Fibroblast of lung (primary cell): Measurements from ENCODE around the gene NRG2. TPM values are rescaled to one million over a fixed set of nuclear protein-coding genes. Genes with fewer than 3 reads are reported as not detected.

ENCODE experiments used
- DNase-seq, 2 donors: peaks; one replicate each; pipeline versions ENCODE4 v3.0.0 to v3.0.0-alpha.2; 2010; ENCODE audit warnings: low read depth in 2 of 2
- H2AFZ ChIP-seq: 2 replicates; pipeline ENCODE4 v1.5.1; 2012; ENCODE audit warnings: low read length, control low read depth, inconsistent platforms
- H3K27ac ChIP-seq: 2 replicates; pipeline ENCODE4 v1.5.1; 2011; ENCODE audit warnings: low read length, control low read depth; ENCODE audit not compliant: insufficient read depth
- H3K27me3 ChIP-seq: 2 replicates; pipeline ENCODE4 v1.5.1; 2011; ENCODE audit warnings: mild to moderate bottlenecking, low read length; ENCODE audit not compliant: control insufficient read depth, insufficient read depth
- H3K36me3 ChIP-seq: 2 replicates; pipeline ENCODE4 v1.5.1; 2011; ENCODE audit warnings: low read length; ENCODE audit not compliant: control insufficient read depth, insufficient read depth
- H3K4me1 ChIP-seq: 2 replicates; pipeline ENCODE4 v1.5.1; 2011; ENCODE audit warnings: low read length; ENCODE audit not compliant: control insufficient read depth, insufficient read depth; ENCODE audit errors: extremely low read depth
- H3K4me2 ChIP-seq: 2 replicates; pipeline ENCODE4 v1.5.1; 2011; ENCODE audit warnings: low read length, control low read depth; ENCODE audit not compliant: insufficient read depth; ENCODE audit errors: extremely low read depth
- H3K4me3 ChIP-seq, 4 experiments: fragments of 200-600 bp in 1 of 4; sonication (generic) in 1 of 4; replicated peaks in 1 of 4; 2 replicates each; pipeline ENCODE4 v1.5.1; 2011 to 2016; ENCODE audit warnings: low read length in 4 of 4, low read depth in 3 of 4, mild to moderate bottlenecking in 3 of 4, control low read depth in 2 of 4, inconsistent platforms in 1 of 4, mixed read lengths in 1 of 4; ENCODE audit not compliant: insufficient read depth in 1 of 4; ENCODE audit errors: control extremely low read depth in 1 of 4
- H3K79me2 ChIP-seq: 2 replicates; pipeline ENCODE4 v1.5.1; 2012; ENCODE audit warnings: mild to moderate bottlenecking, low read length, inconsistent platforms; ENCODE audit not compliant: control insufficient read depth, insufficient read depth
- H3K9ac ChIP-seq: 2 replicates; pipeline ENCODE4 v1.5.1; 2011; ENCODE audit warnings: mild to moderate bottlenecking, low read length, control low read depth; ENCODE audit not compliant: insufficient read depth
- H3K9me3 ChIP-seq: 2 replicates; pipeline ENCODE4 v1.5.1; 2012; ENCODE audit warnings: low read depth, low read length; ENCODE audit not compliant: control insufficient read depth, insufficient read depth
- H4K20me1 ChIP-seq: 2 replicates; pipeline ENCODE4 v1.5.1; 2011; ENCODE audit warnings: low read length; ENCODE audit not compliant: control insufficient read depth, insufficient read depth; ENCODE audit errors: extremely low read depth
- CTCF ChIP-seq, 2 donors: IDR thresholded peaks in 1 of 2; conservative IDR thresholded peaks in 1 of 2; 1 replicate in 1 of 2; 2 replicates in 1 of 2; pipeline ENCODE4 v1.5.1; 2011 to 2012; ENCODE audit warnings: low read length in 2 of 2, control low read depth in 1 of 2, inconsistent platforms in 1 of 2, low read depth in 1 of 2, mild to moderate bottlenecking in 1 of 2
- EZH2 ChIP-seq: IDR thresholded peaks from 2 replicates; pipeline ENCODE4 v1.5.1; 2012; ENCODE audit warnings: low read length, control low read depth, mild to moderate bottlenecking; ENCODE audit errors: missing control alignments
- polyA plus RNA-seq, 2 donors: library from polyadenylated mRNA; depleted of rRNA in 1 of 2; stranded (reverse) in 1 of 2; unstranded in 1 of 2; fragments of >200 nt; gene quantifications; 2 replicates each; pipeline ENCODE4 v1.2.1, GENCODE V29; 2011 to 2012; ENCODE audit warnings: missing spikeins in 1 of 2
- total RNA-seq: library from RNA; depleted of rRNA; stranded (reverse); fragments of >200 nt; gene quantifications from 2 replicates; pipeline ENCODE4 v1.2.1, GENCODE V29; 2014

The NRG2 gene
- total and polyA plus RNA-seq, 2 donors (not counting 1 experiment from before 2014, with no cell fraction given), result 0.28 to 1.3 TPM

GRCh38 chr5:139942243-139942642 lies 100.9 kb downstream of the NRG2 start:
- Histone ChIP-seq H3K27ac (no peak overlapping the region), H3K27me3 (no peaks in the 10 kb centered on the region), H4K20me1 (no peaks in the 10 kb centered on the region), H3K36me3 (no peaks in the 10 kb centered on the region), H3K4me2 (no peak overlapping the region), H2AFZ (no peak overlapping the region), H3K79me2 (no peaks in the 10 kb centered on the region), H3K4me3 (no peak overlapping the region), H3K9ac (no peak overlapping the region), H3K9me3 (no peaks in the 10 kb centered on the region), H3K4me1 (no peaks in the 10 kb centered on the region)
- DNase-seq, result no peak
- TF ChIP-seq CTCF (conservative IDR thresholded peaks at IDR 0.05 in 1 of 2, IDR thresholded peaks at IDR 0.05 in 1 of 2; ENCODE audit: low read depth in 1 of 2, low read length in 2 of 2), result no peak
- TF ChIP-seq EZH2, result no peak

DNA sequence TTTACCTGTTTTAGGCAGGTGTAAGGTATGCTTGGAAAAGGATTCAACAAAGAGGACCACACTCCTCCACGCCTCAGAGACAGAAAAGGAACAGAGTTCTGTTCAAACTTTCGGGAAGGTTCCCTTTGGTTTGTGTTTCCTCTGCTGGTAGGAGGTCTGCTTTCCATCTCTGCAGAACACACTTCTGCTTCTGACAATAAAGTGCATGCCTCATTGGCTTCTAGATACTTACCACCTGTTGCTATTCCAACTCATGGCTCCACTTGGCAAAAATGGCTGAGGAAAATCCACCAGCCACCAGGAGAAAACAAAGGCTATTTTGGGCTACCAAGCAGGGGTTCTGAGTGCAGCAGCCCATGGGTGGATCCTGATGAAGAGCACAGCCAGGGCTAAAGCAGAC lies 112.7 kb downstream of the NRG2 start:
- Histone ChIP-seq H2AFZ (no peak overlapping the region), H3K9me3 (no peaks in the 10 kb centered on the region), H3K27me3 (peaks cover 13% of the 10 kb centered on the region), H3K4me1 (no peaks in the 10 kb centered on the region), H3K4me2 (no peak overlapping the region), H3K36me3 (no peaks in the 10 kb centered on the region), H3K27ac (no peak overlapping the region), H4K20me1 (no peaks in the 10 kb centered on the region), H3K4me3 (no peak overlapping the region), H3K79me2 (no peaks in the 10 kb centered on the region), H3K9ac (no peak overlapping the region)
- TF ChIP-seq EZH2 (no peak), CTCF (conservative IDR thresholded peaks at IDR 0.05 in 1 of 2, IDR thresholded peaks at IDR 0.05 in 1 of 2; ENCODE audit: low read depth in 1 of 2, low read length in 2 of 2) (no peak)
- DNase-seq, result no peak

GRCh38 chr5:139926797-139927503 lies 116.1 kb downstream of the NRG2 start:
- H3K4me1 ChIP-seq, result no peaks in the 10 kb centered on the region
- H3K9ac ChIP-seq, result no peak overlapping the region
- H3K4me2 ChIP-seq, result no peak overlapping the region
- H3K36me3 ChIP-seq, result no peaks in the 10 kb centered on the region
- H3K9me3 ChIP-seq, result no peaks in the 10 kb centered on the region
- H3K79me2 ChIP-seq, result no peaks in the 10 kb centered on the region
- H3K4me3 ChIP-seq, result no peak overlapping the region
- no peaks in the 10 kb centered on the region for H4K20me1 ChIP-seq
- H3K27me3 ChIP-seq, result peaks cover 13% of the 10 kb centered on the region
- no peak overlapping the region for H3K27ac ChIP-seq
- DNase-seq, result no peak
- TF ChIP-seq CTCF (conservative IDR thresholded peaks at IDR 0.05 in 1 of 2, IDR thresholded peaks at IDR 0.05 in 1 of 2; ENCODE audit: low read depth in 1 of 2, low read length in 2 of 2), result no peak
- TF ChIP-seq EZH2, result no peak
- no peak overlapping the region for H2AFZ ChIP-seq
